ENCODE data around the gene MFSD6.

GRCh38 chr2:190500054-190500502, 91.9 kb downstream of the MFSD6 start:
- TF ChIP-seq, protein P1, sequence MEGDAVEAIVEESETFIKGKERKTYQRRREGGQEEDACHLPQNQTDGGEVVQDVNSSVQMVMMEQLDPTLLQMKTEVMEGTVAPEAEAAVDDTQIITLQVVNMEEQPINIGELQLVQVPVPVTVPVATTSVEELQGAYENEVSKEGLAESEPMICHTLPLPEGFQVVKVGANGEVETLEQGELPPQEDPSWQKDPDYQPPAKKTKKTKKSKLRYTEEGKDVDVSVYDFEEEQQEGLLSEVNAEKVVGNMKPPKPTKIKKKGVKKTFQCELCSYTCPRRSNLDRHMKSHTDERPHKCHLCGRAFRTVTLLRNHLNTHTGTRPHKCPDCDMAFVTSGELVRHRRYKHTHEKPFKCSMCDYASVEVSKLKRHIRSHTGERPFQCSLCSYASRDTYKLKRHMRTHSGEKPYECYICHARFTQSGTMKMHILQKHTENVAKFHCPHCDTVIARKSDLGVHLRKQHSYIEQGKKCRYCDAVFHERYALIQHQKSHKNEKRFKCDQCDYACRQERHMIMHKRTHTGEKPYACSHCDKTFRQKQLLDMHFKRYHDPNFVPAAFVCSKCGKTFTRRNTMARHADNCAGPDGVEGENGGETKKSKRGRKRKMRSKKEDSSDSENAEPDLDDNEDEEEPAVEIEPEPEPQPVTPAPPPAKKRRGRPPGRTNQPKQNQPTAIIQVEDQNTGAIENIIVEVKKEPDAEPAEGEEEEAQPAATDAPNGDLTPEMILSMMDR (conservative IDR thresholded peaks at IDR 0.05), result no peak
- no peak for TF ChIP-seq ZFX (IDR thresholded peaks at IDR 0.05)
